Neuronal stem cell (in vitro differentiated cells): ENCODE measurements around the gene IGSF3.

Experiments used
- DNase-seq: peaks from one replicate; pipeline ENCODE4 v3.0.0-alpha.2; 2013; ENCODE audit warnings: low spot score
- H2AFZ ChIP-seq: one replicate; pipeline ENCODE4 v1.6.1; 2013; ENCODE audit warnings: mild to moderate bottlenecking, low read length, inconsistent platforms
- H2AK5ac ChIP-seq: 2 replicates; pipeline ENCODE4 v1.6.1; 2013; ENCODE audit warnings: low read depth, mild to moderate bottlenecking, inconsistent platforms, low read length, moderate library complexity, mixed read lengths
- H2BK120ac ChIP-seq: 2 replicates; pipeline ENCODE4 v1.6.1; 2013; ENCODE audit warnings: low read depth, mild to moderate bottlenecking, inconsistent platforms, low read length, moderate library complexity, mixed read lengths
- H2BK12ac ChIP-seq: one replicate; pipeline ENCODE4 v1.6.1; 2013; ENCODE audit warnings: low read length, inconsistent platforms
- H2BK15ac ChIP-seq: 2 replicates; pipeline ENCODE4 v1.6.1; 2013; ENCODE audit warnings: mild to moderate bottlenecking, low read length, inconsistent platforms, mixed read lengths
- H2BK5ac ChIP-seq: one replicate; pipeline ENCODE4 v1.6.1; 2013; ENCODE audit warnings: inconsistent platforms, mild to moderate bottlenecking, low read length, moderate library complexity
- H3K14ac ChIP-seq: one replicate; pipeline ENCODE4 v1.6.1; 2013; ENCODE audit warnings: low read length, inconsistent platforms
- H3K18ac ChIP-seq: 2 replicates; pipeline ENCODE4 v1.6.1; 2013; ENCODE audit warnings: low read length, inconsistent platforms
- H3K23ac ChIP-seq: 2 replicates; pipeline ENCODE4 v1.6.1; 2013; ENCODE audit warnings: low read depth, mild to moderate bottlenecking, mixed read lengths, low read length, inconsistent platforms; ENCODE audit not compliant: poor library complexity
- H3K27ac ChIP-seq: replicated peaks from 3 replicates; pipeline ENCODE4 v1.5.1; 2013; ENCODE audit warnings: low read length, inconsistent platforms
- H3K27me3 ChIP-seq, 3 experiments: 2 replicates each; pipeline ENCODE4 v1.6.1; 2013; ENCODE audit warnings: low read length in 3 of 3, mild to moderate bottlenecking in 2 of 3, inconsistent platforms in 1 of 3, low read depth in 1 of 3, mixed read lengths in 1 of 3, moderate library complexity in 1 of 3; ENCODE audit not compliant: control insufficient read depth in 3 of 3, insufficient read depth in 3 of 3
- H3K36me3 ChIP-seq, 2 donors: replicated peaks in 1 of 2; 2 replicates each; pipeline ENCODE4 v1.6.1; 2013; ENCODE audit warnings: low read length in 2 of 2; ENCODE audit not compliant: control insufficient read depth in 2 of 2, insufficient read depth in 2 of 2
- H3K4ac ChIP-seq: 2 replicates; pipeline ENCODE4 v1.6.1; 2013; ENCODE audit warnings: inconsistent platforms, mild to moderate bottlenecking, low read length, moderate library complexity
- H3K4me1 ChIP-seq, 2 donors: 1 replicate in 1 of 2; 2 replicates in 1 of 2; pipeline ENCODE4 v1.6.1; 2013; ENCODE audit warnings: low read length in 2 of 2, low read depth in 1 of 2; ENCODE audit not compliant: control insufficient read depth in 2 of 2, insufficient read depth in 1 of 2
- H3K4me2 ChIP-seq: one replicate; pipeline ENCODE4 v1.6.1; 2013; ENCODE audit warnings: mild to moderate bottlenecking, low read length, inconsistent platforms; ENCODE audit not compliant: insufficient read depth, poor library complexity, severe bottlenecking
- H3K4me3 ChIP-seq, 2 donors: 2 replicates each; pipeline ENCODE4 v1.5.1; 2013; ENCODE audit warnings: low read length in 2 of 2, mild to moderate bottlenecking in 2 of 2, inconsistent platforms in 1 of 2, moderate library complexity in 1 of 2
- H3K79me1 ChIP-seq: one replicate; pipeline ENCODE4 v1.6.1; 2013; ENCODE audit warnings: low read depth, mild to moderate bottlenecking, inconsistent platforms, low read length, moderate library complexity
- H3K9ac ChIP-seq: one replicate; pipeline ENCODE4 v1.6.1; 2013; ENCODE audit warnings: mild to moderate bottlenecking, low read depth, low read length, inconsistent platforms; ENCODE audit not compliant: poor library complexity
- H3K9me3 ChIP-seq, 2 donors: replicated peaks in 1 of 2; 2 replicates each; pipeline versions ENCODE3 to v1.6.1; 2013; ENCODE audit warnings: low read length in 2 of 2, mild to moderate bottlenecking in 2 of 2, inconsistent platforms in 1 of 2, low read depth in 1 of 2, mixed read lengths in 1 of 2, moderate library complexity in 1 of 2; ENCODE audit not compliant: control insufficient read depth in 2 of 2, insufficient read depth in 1 of 2
- H4K8ac ChIP-seq: one replicate; pipeline ENCODE4 v1.6.1; 2013; ENCODE audit warnings: low read depth, mild to moderate bottlenecking, inconsistent platforms, low read length, moderate library complexity
- H4K91ac ChIP-seq: one replicate; pipeline ENCODE4 v1.6.1; 2013; ENCODE audit warnings: low read length, low read depth, mild to moderate bottlenecking, inconsistent platforms; ENCODE audit not compliant: poor library complexity
- WGBS, 2 donors: extraction: QIAGEN DNeasy Blood & Tissue Kit; methylation state at CpG; one replicate each; pipeline ENCODE4 v1.1.7; 2013; ENCODE audit warnings: missing lambda C conversion rate in 2 of 2, mixed read lengths in 1 of 2; ENCODE audit not compliant: insufficient read length in 2 of 2, insufficient replicate concordance in 1 of 2; ENCODE audit errors: extremely low coverage in 2 of 2; 5-methylcytosine and 5-hydroxymethylcytosine counted together

IGSF3 gene

GRCh38 chr1:116570358-116571214, 96.9 kb downstream of the IGSF3 start, which contains the start of gene CD58:
CD58 (minus strand) TSS chr1:116571026; CDS start chr1:116570972, 54 bp downstream.
- Histone ChIP-seq H3K27ac (peak within 1 kb of the TSS; percentile 51), H3K4me1 (peaks cover 12 to 16% of the 10 kb centered on the region in 2 donors), H2BK120ac (peak within 1 kb of the TSS; percentile 56)

GRCh38 chr1:116569776-116570357, 97.7 kb downstream of the IGSF3 start:
- Histone ChIP-seq H2AK5ac (no peak overlapping the region), H3K36me3 (no peaks in the 10 kb centered on the region), H2BK120ac (no peak overlapping the region), H3K23ac (no peak overlapping the region), H2BK5ac (no peak overlapping the region), H3K9me3 (no peaks in the 10 kb centered on the region), H3K27ac (no peak overlapping the region), H4K8ac (no peak overlapping the region), H2BK12ac (no peak overlapping the region), H3K79me1 (no peaks in the 10 kb centered on the region), H2AFZ (peak overlapping the region; percentile 99), H3K27me3 (no peaks in the 10 kb centered on the region), H3K4ac (no peak overlapping the region), H3K18ac (peak overlapping the region; percentile 12), H3K14ac (no peak overlapping the region), H4K91ac (no peak overlapping the region), H3K4me3 (peak overlapping the region; percentile 61 to 72), H3K4me2 (peak overlapping the region; percentile 85), H2BK15ac (peak overlapping the region; percentile 10), H3K4me1 (peaks cover 9 to 13% of the 10 kb centered on the region in 2 donors), H3K9ac (no peak overlapping the region)
- WGBS, 2 donors: no CpG with 5 or more reads among the region's 22 CpGs
- DNase-seq: no peak

More at GRCh38 chr1:116570358-116571214, 96.9 kb downstream of the IGSF3 start, which contains the start of gene CD58:
- H3K23ac ChIP-seq: peak within 1 kb of the TSS; percentile 86
- peak within 1 kb of the TSS; percentile 2 for H2BK12ac ChIP-seq
- no peaks in the 10 kb centered on the region for H3K9me3 ChIP-seq
- peak; percentile 70 for DNase-seq
- H3K79me1 ChIP-seq: no peaks in the 10 kb centered on the region
- WGBS, 2 donors: no CpG with 5 or more reads among the region's 90 CpGs
- peak within 1 kb of the TSS; percentile 83 for H2BK5ac ChIP-seq
- peak within 1 kb of the TSS; percentile 85 for H3K4me2 ChIP-seq
- no peak within 1 kb of the TSS for H3K4ac ChIP-seq
- peak within 1 kb of the TSS; percentile 61 for H4K91ac ChIP-seq
- H3K36me3 ChIP-seq: no peaks in the 10 kb centered on the region
- peak within 1 kb of the TSS; percentile 99 for H2AFZ ChIP-seq
- H4K8ac ChIP-seq: no peak within 1 kb of the TSS
- H3K9ac ChIP-seq: peak within 1 kb of the TSS; percentile 90
- H3K14ac ChIP-seq: peak within 1 kb of the TSS; percentile 50
- peak within 1 kb of the TSS; percentile 96 for H3K18ac ChIP-seq
- H3K27me3 ChIP-seq: no peaks in the 10 kb centered on the region
- peak within 1 kb of the TSS; percentile 72 to 85 for H3K4me3 ChIP-seq
- no peak within 1 kb of the TSS for H2AK5ac ChIP-seq
- peak within 1 kb of the TSS; percentile 89 for H2BK15ac ChIP-seq

GRCh38 chr1:116569381-116569670, 98.2 kb downstream of the IGSF3 start:
- H3K18ac ChIP-seq: no peak overlapping the region
- no peak overlapping the region for H2AK5ac ChIP-seq
- no peak overlapping the region for H3K4me3 ChIP-seq
- H3K9me3 ChIP-seq: no peaks in the 10 kb centered on the region
- no peaks in the 10 kb centered on the region for H3K27me3 ChIP-seq
- no peak overlapping the region for H3K4ac ChIP-seq
- H3K79me1 ChIP-seq: no peaks in the 10 kb centered on the region
- no peak overlapping the region for H2BK5ac ChIP-seq
- H3K4me2 ChIP-seq: no peak overlapping the region
- H3K14ac ChIP-seq: no peak overlapping the region
- H3K27ac ChIP-seq: no peak overlapping the region
- H3K9ac ChIP-seq: no peak overlapping the region
- no peaks in the 10 kb centered on the region for H3K36me3 ChIP-seq
- H3K23ac ChIP-seq: no peak overlapping the region
- H2BK12ac ChIP-seq: no peak overlapping the region
- H3K4me1 ChIP-seq: peaks cover 9 to 12% of the 10 kb centered on the region in 2 donors
- DNase-seq: no peak
- no peak overlapping the region for H2AFZ ChIP-seq
- no peak overlapping the region for H4K91ac ChIP-seq
- no peak overlapping the region for H2BK120ac ChIP-seq
- no peak overlapping the region for H4K8ac ChIP-seq
- no peak overlapping the region for H2BK15ac ChIP-seq

- Histone ChIP-seq H3K4ac (no peak overlapping the region), H3K79me1 (no peaks in the 10 kb centered on the region)
These were observed 98.7 kb downstream of the IGSF3 start for GRCh38 chr1:116568662-116569380.

More at GRCh38 chr1:116568662-116569380, 98.7 kb downstream of the IGSF3 start:
- Histone ChIP-seq H2BK15ac (no peak overlapping the region), H3K18ac (no peak overlapping the region), H3K4me1 (peaks cover 9 to 12% of the 10 kb centered on the region in 2 donors), H3K36me3 (no peaks in the 10 kb centered on the region), H3K27ac (no peak overlapping the region), H3K23ac (no peak overlapping the region), H3K4me2 (no peak overlapping the region), H3K4me3 (no peak overlapping the region), H3K14ac (no peak overlapping the region), H4K91ac (no peak overlapping the region), H2BK120ac (no peak overlapping the region), H3K9me3 (no peaks in the 10 kb centered on the region), H2BK12ac (no peak overlapping the region), H4K8ac (no peak overlapping the region), H3K9ac (no peak overlapping the region), H2AFZ (no peak overlapping the region), H3K27me3 (no peaks in the 10 kb centered on the region), H2BK5ac (no peak overlapping the region), H2AK5ac (no peak overlapping the region)
- no peak for DNase-seq
- no CpG with 5 or more reads among the region's 2 CpGs for WGBS, 2 donors
